Measurements from ENCODE around the gene KRT85. TPM values are rescaled to one million over a fixed set of nuclear protein-coding genes. Genes with fewer than 3 reads are reported as not detected.
A peak's percentile ranks its signal among the peaks of the same experiment; 100 is the strongest.

Gene KRT85
- total RNA-seq, 2 donors from 2014 or later, result not detected

- no peaks in the 10 kb centered on the region for H3K36me3 ChIP-seq (replicated peaks in 1 of 2; ENCODE audit: insufficient read depth in 1 of 2, low read depth in 2 of 2)
- H3K27ac ChIP-seq, result no peak overlapping the region
- intact Hi-C loops (cut with DNase I), result no loop called here
- ATAC-seq (no peak), DNase-seq (no peak)
- no peaks in the 10 kb centered on the region for H3K9me3 ChIP-seq
- no peaks in the 10 kb centered on the region for H3K27me3 ChIP-seq
- no peak overlapping the region for H3K4me3 ChIP-seq
- TF ChIP-seq POLR2A (IDR thresholded peaks at IDR 0.05), result no peak
- TF ChIP-seq, protein P1, sequence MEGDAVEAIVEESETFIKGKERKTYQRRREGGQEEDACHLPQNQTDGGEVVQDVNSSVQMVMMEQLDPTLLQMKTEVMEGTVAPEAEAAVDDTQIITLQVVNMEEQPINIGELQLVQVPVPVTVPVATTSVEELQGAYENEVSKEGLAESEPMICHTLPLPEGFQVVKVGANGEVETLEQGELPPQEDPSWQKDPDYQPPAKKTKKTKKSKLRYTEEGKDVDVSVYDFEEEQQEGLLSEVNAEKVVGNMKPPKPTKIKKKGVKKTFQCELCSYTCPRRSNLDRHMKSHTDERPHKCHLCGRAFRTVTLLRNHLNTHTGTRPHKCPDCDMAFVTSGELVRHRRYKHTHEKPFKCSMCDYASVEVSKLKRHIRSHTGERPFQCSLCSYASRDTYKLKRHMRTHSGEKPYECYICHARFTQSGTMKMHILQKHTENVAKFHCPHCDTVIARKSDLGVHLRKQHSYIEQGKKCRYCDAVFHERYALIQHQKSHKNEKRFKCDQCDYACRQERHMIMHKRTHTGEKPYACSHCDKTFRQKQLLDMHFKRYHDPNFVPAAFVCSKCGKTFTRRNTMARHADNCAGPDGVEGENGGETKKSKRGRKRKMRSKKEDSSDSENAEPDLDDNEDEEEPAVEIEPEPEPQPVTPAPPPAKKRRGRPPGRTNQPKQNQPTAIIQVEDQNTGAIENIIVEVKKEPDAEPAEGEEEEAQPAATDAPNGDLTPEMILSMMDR (IDR thresholded peaks at IDR 0.05), result no peak
- peaks cover 4% of the 10 kb centered on the region for H3K4me1 ChIP-seq
- 73 to 80% methylated on average over 1 of the region's 1 CpG for WGBS, 2 donors
These were observed 30.2 kb downstream of the KRT85 start for GRCh38 chr12:52337054-52337453.

DNA sequence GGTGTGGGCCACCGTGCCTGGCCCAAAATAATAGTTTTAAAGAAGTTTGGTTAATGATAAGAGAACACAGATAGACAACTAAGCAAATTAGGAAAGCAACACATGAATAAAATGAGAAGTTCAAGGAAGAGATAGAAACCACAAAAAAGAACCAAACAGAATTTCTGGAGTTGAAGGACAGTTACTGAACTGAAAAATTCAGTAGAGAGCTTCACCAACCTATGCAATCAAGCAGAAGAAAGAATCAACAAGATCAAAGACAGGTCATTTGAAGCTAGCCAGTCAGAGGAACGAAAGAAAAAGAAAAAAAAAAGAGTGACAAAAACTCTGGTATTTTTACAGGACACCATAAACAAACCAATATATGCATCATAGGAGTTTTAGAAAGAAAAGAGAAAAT, 30.6 kb downstream of the KRT85 start:
- Histone ChIP-seq H3K4me1 (peaks cover 4% of the 10 kb centered on the region), H3K27ac (no peak overlapping the region), H3K9me3 (no peaks in the 10 kb centered on the region), H3K4me3 (no peak overlapping the region), H3K27me3 (no peaks in the 10 kb centered on the region), H3K36me3 (replicated peaks in 1 of 2; ENCODE audit: insufficient read depth in 1 of 2, low read depth in 2 of 2) (no peaks in the 10 kb centered on the region)
- intact Hi-C loops (cut with DNase I), result no loop called here
- 56 to 63% methylated on average over 2 of the region's 2 CpGs for WGBS, 2 donors
- TF ChIP-seq, protein P1 (IDR thresholded peaks at IDR 0.05), result no peak
- no peak for TF ChIP-seq POLR2A (IDR thresholded peaks at IDR 0.05)
- no peak for DNase-seq
- ATAC-seq, result no peak

- intact Hi-C loops (cut with DNase I), result no loop called here
- H3K4me1 ChIP-seq, result peaks cover 4% of the 10 kb centered on the region
- H3K36me3 ChIP-seq (replicated peaks in 1 of 2; ENCODE audit: insufficient read depth in 1 of 2, low read depth in 2 of 2), result no peaks in the 10 kb centered on the region
- WGBS, 2 donors, result 42 to 61% methylated on average over 4 of the region's 4 CpGs
- TF ChIP-seq, protein P1 (IDR thresholded peaks at IDR 0.05), result no peak
- no peak for TF ChIP-seq POLR2A (IDR thresholded peaks at IDR 0.05)
- peak; percentile 14 to 72 (median 56) for DNase-seq
- ATAC-seq, result peak; percentile 47
- H3K4me3 ChIP-seq, result no peak overlapping the region
- no peaks in the 10 kb centered on the region for H3K27me3 ChIP-seq
- H3K27ac ChIP-seq, result no peak overlapping the region
- no peaks in the 10 kb centered on the region for H3K9me3 ChIP-seq
These were observed 31.6 kb downstream of the KRT85 start for GRCh38 chr12:52335598-52336262.

- Histone ChIP-seq H3K27ac (no peak overlapping the region), H3K4me1 (peaks cover 4% of the 10 kb centered on the region), H3K27me3 (no peaks in the 10 kb centered on the region), H3K9me3 (no peaks in the 10 kb centered on the region), H3K36me3 (replicated peaks in 1 of 2; ENCODE audit: insufficient read depth in 1 of 2, low read depth in 2 of 2) (no peaks in the 10 kb centered on the region), H3K4me3 (no peak overlapping the region)
- DNase-seq (no peak), ATAC-seq (no peak)
- intact Hi-C loops (cut with DNase I), result no loop called here
- WGBS, 2 donors, result 93 to 95% methylated on average over 3 of the region's 3 CpGs
- no peak for TF ChIP-seq POLR2A (IDR thresholded peaks at IDR 0.05)
- TF ChIP-seq, protein P1 (IDR thresholded peaks at IDR 0.05), result no peak
These were observed 33.1 kb downstream of the KRT85 start for GRCh38 chr12:52334185-52334584.

DNA sequence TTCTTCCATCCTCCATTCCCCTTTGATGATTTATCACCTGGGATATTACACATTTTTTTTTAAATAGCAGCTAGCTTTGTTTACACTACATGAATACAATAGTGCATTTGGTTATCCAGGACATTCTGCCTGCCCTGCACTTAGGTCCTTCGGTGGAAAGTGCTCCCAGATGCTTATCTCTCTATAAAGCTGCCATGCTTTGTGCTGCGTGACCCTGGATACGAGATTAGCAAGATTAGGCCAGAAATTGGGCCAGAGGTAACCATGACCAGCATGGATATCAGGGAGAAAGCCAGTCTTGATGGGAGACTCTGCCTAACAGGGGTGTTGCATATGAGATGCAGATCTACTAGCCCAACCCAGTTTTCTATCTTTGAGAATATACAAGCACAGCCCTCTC, 34.0 kb downstream of the KRT85 start:
- Histone ChIP-seq H3K4me1 (peaks cover 4% of the 10 kb centered on the region), H3K27ac (no peak overlapping the region), H3K9me3 (no peaks in the 10 kb centered on the region), H3K4me3 (no peak overlapping the region), H3K36me3 (replicated peaks in 1 of 2; ENCODE audit: insufficient read depth in 1 of 2, low read depth in 2 of 2) (no peaks in the 10 kb centered on the region), H3K27me3 (no peaks in the 10 kb centered on the region)
- WGBS, 2 donors, result 52 to 56% methylated on average over 3 of the region's 3 CpGs
- no peak for ATAC-seq
- TF ChIP-seq POLR2A (IDR thresholded peaks at IDR 0.05), result no peak
- TF ChIP-seq, protein P1 (IDR thresholded peaks at IDR 0.05), result no peak
- intact Hi-C loops (cut with DNase I), result no loop called here
- DNase-seq, result no peak
